ENCODE data around the gene PDE2A.

The PDE2A gene

GRCh38 chr11:72623052-72623451 lies 51.2 kb downstream of the PDE2A start:
- Histone ChIP-seq H3K4me3 (ENCODE audit: low read depth, low read length) (no peak overlapping the region), H3K9ac (ENCODE audit: low read length) (no peak overlapping the region), H3K27me3 (ENCODE audit: control insufficient read depth, insufficient read depth, low read length) (peaks cover 5% of the 10 kb centered on the region; the same call in 1 of the 2 replicates), H3K4me1 (ENCODE audit: control insufficient read depth, insufficient read depth, low read length) (peaks cover 16% of the 10 kb centered on the region), H3K36me3 (ENCODE audit: control insufficient read depth, insufficient read depth, low read length) (no peaks in the 10 kb centered on the region), H3K27ac (ENCODE audit: low read depth, low read length) (no peak overlapping the region), H3K9me3 (ENCODE audit: control insufficient read depth, insufficient read depth, low read depth, low read length) (no peaks in the 10 kb centered on the region)

- Histone ChIP-seq H3K27ac (ENCODE audit: low read depth, low read length) (no peak overlapping the region), H3K9me3 (ENCODE audit: control insufficient read depth, insufficient read depth, low read depth, low read length) (no peaks in the 10 kb centered on the region), H3K4me3 (ENCODE audit: low read depth, low read length) (no peak overlapping the region), H3K27me3 (ENCODE audit: control insufficient read depth, insufficient read depth, low read length) (peaks cover 5% of the 10 kb centered on the region; the same call in 1 of the 2 replicates), H3K36me3 (ENCODE audit: control insufficient read depth, insufficient read depth, low read length) (no peaks in the 10 kb centered on the region), H3K4me1 (ENCODE audit: control insufficient read depth, insufficient read depth, low read length) (peaks cover 24% of the 10 kb centered on the region), H3K9ac (ENCODE audit: low read length) (no peak overlapping the region)
Observed at GRCh38 chr11:72621008-72621610, 53.1 kb downstream of the PDE2A start.

- Histone ChIP-seq H3K4me3 (ENCODE audit: low read depth, low read length) (no peak overlapping the region), H3K36me3 (ENCODE audit: control insufficient read depth, insufficient read depth, low read length) (no peaks in the 10 kb centered on the region), H3K9ac (ENCODE audit: low read length) (no peak overlapping the region), H3K27me3 (ENCODE audit: control insufficient read depth, insufficient read depth, low read length) (peaks cover 19% of the 10 kb centered on the region; the same call in 1 of the 2 replicates), H3K9me3 (ENCODE audit: control insufficient read depth, insufficient read depth, low read depth, low read length) (no peaks in the 10 kb centered on the region), H3K27ac (ENCODE audit: low read depth, low read length) (no peak overlapping the region), H3K4me1 (ENCODE audit: control insufficient read depth, insufficient read depth, low read length) (peaks cover 15% of the 10 kb centered on the region)
Observed at GRCh38 chr11:72618803-72619202, 55.4 kb downstream of the PDE2A start.

GRCh38 chr11:72617080-72617762 lies 57.0 kb downstream of the PDE2A start:
- Histone ChIP-seq H3K9me3 (ENCODE audit: control insufficient read depth, insufficient read depth, low read depth, low read length) (no peaks in the 10 kb centered on the region), H3K9ac (ENCODE audit: low read length) (no peak overlapping the region), H3K4me3 (ENCODE audit: low read depth, low read length) (no peak overlapping the region), H3K27me3 (ENCODE audit: control insufficient read depth, insufficient read depth, low read length) (peaks cover 25% of the 10 kb centered on the region; the same call in 1 of the 2 replicates), H3K36me3 (ENCODE audit: control insufficient read depth, insufficient read depth, low read length) (no peaks in the 10 kb centered on the region), H3K4me1 (ENCODE audit: control insufficient read depth, insufficient read depth, low read length) (peaks cover 15% of the 10 kb centered on the region), H3K27ac (ENCODE audit: low read depth, low read length) (no peak overlapping the region)

- H3K4me3 ChIP-seq (ENCODE audit: low read depth, low read length) = no peak overlapping the region
- H3K4me1 ChIP-seq (ENCODE audit: control insufficient read depth, insufficient read depth, low read length) = peaks cover 15% of the 10 kb centered on the region
- H3K27ac ChIP-seq (ENCODE audit: low read depth, low read length) = no peak overlapping the region
- H3K36me3 ChIP-seq (ENCODE audit: control insufficient read depth, insufficient read depth, low read length) = no peaks in the 10 kb centered on the region
- H3K27me3 ChIP-seq (ENCODE audit: control insufficient read depth, insufficient read depth, low read length) = peaks cover 30% of the 10 kb centered on the region; the same call in 1 of the 2 replicates
- no peak overlapping the region for H3K9ac ChIP-seq (ENCODE audit: low read length)
- no peaks in the 10 kb centered on the region for H3K9me3 ChIP-seq (ENCODE audit: control insufficient read depth, insufficient read depth, low read depth, low read length)
Observed at GRCh38 chr11:72616655-72617054, 57.6 kb downstream of the PDE2A start.

- Histone ChIP-seq H3K27me3 (ENCODE audit: control insufficient read depth, insufficient read depth, low read length) (peaks cover 38% of the 10 kb centered on the region; the same call in 1 of the 2 replicates), H3K4me3 (ENCODE audit: low read depth, low read length) (no peak overlapping the region), H3K27ac (ENCODE audit: low read depth, low read length) (no peak overlapping the region), H3K9me3 (ENCODE audit: control insufficient read depth, insufficient read depth, low read depth, low read length) (no peaks in the 10 kb centered on the region), H3K9ac (ENCODE audit: low read length) (no peak overlapping the region), H3K4me1 (ENCODE audit: control insufficient read depth, insufficient read depth, low read length) (peaks cover 11% of the 10 kb centered on the region; the same call in 1 of the 2 replicates), H3K36me3 (ENCODE audit: control insufficient read depth, insufficient read depth, low read length) (no peaks in the 10 kb centered on the region)
Observed at GRCh38 chr11:72615329-72615728, 58.9 kb downstream of the PDE2A start.

- no peak overlapping the region for H3K27ac ChIP-seq (ENCODE audit: low read depth, low read length)
- no peak overlapping the region for H3K4me3 ChIP-seq (ENCODE audit: low read depth, low read length)
- H3K9me3 ChIP-seq (ENCODE audit: control insufficient read depth, insufficient read depth, low read depth, low read length) = no peaks in the 10 kb centered on the region
- no peak overlapping the region for H3K9ac ChIP-seq (ENCODE audit: low read length)
- no peaks in the 10 kb centered on the region for H3K36me3 ChIP-seq (ENCODE audit: control insufficient read depth, insufficient read depth, low read length)
- H3K4me1 ChIP-seq (ENCODE audit: control insufficient read depth, insufficient read depth, low read length) = peaks cover 11% of the 10 kb centered on the region; the same call in 1 of the 2 replicates
- H3K27me3 ChIP-seq (ENCODE audit: control insufficient read depth, insufficient read depth, low read length) = peaks cover 38% of the 10 kb centered on the region; the same call in 1 of the 2 replicates
Observed at GRCh38 chr11:72614381-72614780, 59.8 kb downstream of the PDE2A start.

GRCh38 chr11:72613977-72614376 lies 60.2 kb downstream of the PDE2A start:
- Histone ChIP-seq H3K9me3 (ENCODE audit: control insufficient read depth, insufficient read depth, low read depth, low read length) (no peaks in the 10 kb centered on the region), H3K9ac (ENCODE audit: low read length) (no peak overlapping the region), H3K4me1 (ENCODE audit: control insufficient read depth, insufficient read depth, low read length) (peaks cover 11% of the 10 kb centered on the region; the same call in 1 of the 2 replicates), H3K36me3 (ENCODE audit: control insufficient read depth, insufficient read depth, low read length) (no peaks in the 10 kb centered on the region), H3K4me3 (ENCODE audit: low read depth, low read length) (no peak overlapping the region), H3K27ac (ENCODE audit: low read depth, low read length) (no peak overlapping the region), H3K27me3 (ENCODE audit: control insufficient read depth, insufficient read depth, low read length) (peaks cover 38% of the 10 kb centered on the region; the same call in 1 of the 2 replicates)

- H3K4me1 ChIP-seq (ENCODE audit: control insufficient read depth, insufficient read depth, low read length) = peaks cover 11% of the 10 kb centered on the region; the same call in 1 of the 2 replicates
- H3K4me3 ChIP-seq (ENCODE audit: low read depth, low read length) = no peak overlapping the region
- no peaks in the 10 kb centered on the region for H3K9me3 ChIP-seq (ENCODE audit: control insufficient read depth, insufficient read depth, low read depth, low read length)
- H3K9ac ChIP-seq (ENCODE audit: low read length) = no peak overlapping the region
- H3K27me3 ChIP-seq (ENCODE audit: control insufficient read depth, insufficient read depth, low read length) = peaks cover 38% of the 10 kb centered on the region; the same call in 1 of the 2 replicates
- H3K27ac ChIP-seq (ENCODE audit: low read depth, low read length) = no peak overlapping the region
- no peaks in the 10 kb centered on the region for H3K36me3 ChIP-seq (ENCODE audit: control insufficient read depth, insufficient read depth, low read length)
Observed at GRCh38 chr11:72613450-72613849, 60.8 kb downstream of the PDE2A start.

GRCh38 chr11:72609476-72609875 lies 64.7 kb downstream of the PDE2A start:
- Histone ChIP-seq H3K4me3 (ENCODE audit: low read depth, low read length) (no peak overlapping the region), H3K27ac (ENCODE audit: low read depth, low read length) (no peak overlapping the region), H3K9ac (ENCODE audit: low read length) (no peak overlapping the region), H3K4me1 (ENCODE audit: control insufficient read depth, insufficient read depth, low read length) (no peaks in the 10 kb centered on the region; the same call in 1 of the 2 replicates), H3K36me3 (ENCODE audit: control insufficient read depth, insufficient read depth, low read length) (no peaks in the 10 kb centered on the region), H3K27me3 (ENCODE audit: control insufficient read depth, insufficient read depth, low read length) (peaks cover 46% of the 10 kb centered on the region; the same call in 1 of the 2 replicates), H3K9me3 (ENCODE audit: control insufficient read depth, insufficient read depth, low read depth, low read length) (no peaks in the 10 kb centered on the region)

- H3K36me3 ChIP-seq (ENCODE audit: control insufficient read depth, insufficient read depth, low read length) = no peaks in the 10 kb centered on the region
- H3K9me3 ChIP-seq (ENCODE audit: control insufficient read depth, insufficient read depth, low read depth, low read length) = no peaks in the 10 kb centered on the region
- H3K27ac ChIP-seq (ENCODE audit: low read depth, low read length) = no peak overlapping the region
- H3K9ac ChIP-seq (ENCODE audit: low read length) = no peak overlapping the region
- H3K4me1 ChIP-seq (ENCODE audit: control insufficient read depth, insufficient read depth, low read length) = no peaks in the 10 kb centered on the region; the same call in 1 of the 2 replicates
- no peak overlapping the region for H3K4me3 ChIP-seq (ENCODE audit: low read depth, low read length)
- H3K27me3 ChIP-seq (ENCODE audit: control insufficient read depth, insufficient read depth, low read length) = peaks cover 45% of the 10 kb centered on the region; the same call in 1 of the 2 replicates
Observed at GRCh38 chr11:72609045-72609444, 65.2 kb downstream of the PDE2A start.

Measured in HUES6 (cell line).